ENCODE results near the gene GLB1L2.
"Not testable (repeated sequence)": the region's sequence is repeated elsewhere in the genome, so short reads cannot be mapped to it uniquely, and the experiment has no call there.

GLB1L2 gene

GRCh38 chr11:134331354-134332188, at the start of gene GLB1L2:
Gene GLB1L2 (plus strand): TSS chr11:134331988. CDS start chr11:134332062, 74 bp downstream.
- peak; percentile 58 for DNase-seq

GRCh38 chr11:134282121-134283045, 49.4 kb upstream of the GLB1L2 start:
- no peak for DNase-seq

GRCh38 chr11:134283461-134284230, 48.1 kb upstream of the GLB1L2 start:
- no peak for DNase-seq

GRCh38 chr11:134284349-134284748, 47.4 kb upstream of the GLB1L2 start:
- DNase-seq = not testable (repeated sequence)

- no peak for DNase-seq
Measured at GRCh38 chr11:134287561-134287960, 44.2 kb upstream of the GLB1L2 start.

- no peak for DNase-seq
Measured at GRCh38 chr11:134288486-134288885, 43.3 kb upstream of the GLB1L2 start.

GRCh38 chr11:134289167-134289566, 42.6 kb upstream of the GLB1L2 start:
- no peak for DNase-seq

GRCh38 chr11:134289789-134290188, 42.0 kb upstream of the GLB1L2 start:
- DNase-seq = no peak

- DNase-seq = no peak
Measured at GRCh38 chr11:134290646-134291045, 41.1 kb upstream of the GLB1L2 start.

GRCh38 chr11:134291196-134291595, 40.6 kb upstream of the GLB1L2 start:
- DNase-seq = no peak

- no peak for DNase-seq
Measured at GRCh38 chr11:134292661-134293060, 39.1 kb upstream of the GLB1L2 start.

- DNase-seq = no peak
Measured at GRCh38 chr11:134293119-134294113, 38.4 kb upstream of the GLB1L2 start.

GRCh38 chr11:134294664-134295063, 37.1 kb upstream of the GLB1L2 start:
- DNase-seq = no peak

GRCh38 chr11:134312223-134312622, 19.6 kb upstream of the GLB1L2 start:
- no peak for DNase-seq

GRCh38 chr11:134312807-134313206, 19.0 kb upstream of the GLB1L2 start:
- DNase-seq = no peak

- no peak for DNase-seq
Measured at GRCh38 chr11:134313379-134313778, 18.4 kb upstream of the GLB1L2 start.

- no peak for DNase-seq
Measured at GRCh38 chr11:134313821-134314607, 17.8 kb upstream of the GLB1L2 start.

- no peak for DNase-seq
Measured at GRCh38 chr11:134317103-134317502, 14.7 kb upstream of the GLB1L2 start.

- DNase-seq = not testable (repeated sequence)
Measured at GRCh38 chr11:134321373-134321772, 10.4 kb upstream of the GLB1L2 start.

GRCh38 chr11:134322553-134322952, 9.2 kb upstream of the GLB1L2 start:
- DNase-seq = no peak

- no peak for DNase-seq
Measured at GRCh38 chr11:134328433-134328832, 3.4 kb upstream of the GLB1L2 start.

Measured in hematopoietic multipotent progenitor cell treated with erythropoietin and hydrocortisone succinate and interleukin-3 and kit ligand, for 8 days (in vitro differentiated cells).